Activated T-helper 9 cell treated with anti-CD3 and anti-CD28 coated beads, Interleukin-2, amount 50 U/mL, for 16 hours (primary cell): ENCODE data around the gene CHAF1B.

Experiments
- DNase-seq: peaks from one replicate; pipeline ENCODE4 v3.0.0-alpha.2; 2020; ENCODE audit warnings: low read depth

CHAF1B gene

DNA sequence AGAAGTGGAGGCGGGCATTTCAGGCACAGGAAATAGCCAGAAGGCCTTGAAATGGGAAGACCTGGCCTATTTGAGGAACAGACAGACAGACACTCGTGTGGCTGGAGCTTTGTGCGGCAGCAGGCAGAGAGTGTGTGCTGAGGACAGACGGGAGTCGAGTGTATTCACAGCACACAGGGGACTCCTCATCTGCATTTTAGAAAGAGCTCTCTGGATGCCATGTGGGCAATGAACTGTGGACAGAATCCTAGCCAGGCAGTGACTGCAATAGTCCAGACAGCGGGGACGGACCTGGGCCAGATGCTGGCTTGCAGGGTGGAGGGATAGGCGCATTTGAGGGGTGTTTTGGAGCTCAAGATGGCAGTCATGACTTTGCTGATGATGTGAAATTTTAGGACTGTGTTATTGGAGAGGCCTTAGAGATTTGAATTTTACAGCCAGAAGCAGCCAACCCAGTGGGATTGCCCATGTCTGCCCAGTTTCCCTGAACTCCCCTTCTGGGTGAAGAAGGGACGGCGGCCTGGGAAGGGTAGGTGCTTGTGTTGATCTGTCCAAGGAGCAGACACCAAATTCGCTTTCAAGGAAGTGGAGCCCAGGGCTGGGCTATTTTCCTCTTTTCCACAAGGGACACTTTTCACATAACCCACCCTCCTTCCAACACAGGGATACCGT is 43.7 kb downstream of the CHAF1B start:
- no peak for DNase-seq

DNA sequence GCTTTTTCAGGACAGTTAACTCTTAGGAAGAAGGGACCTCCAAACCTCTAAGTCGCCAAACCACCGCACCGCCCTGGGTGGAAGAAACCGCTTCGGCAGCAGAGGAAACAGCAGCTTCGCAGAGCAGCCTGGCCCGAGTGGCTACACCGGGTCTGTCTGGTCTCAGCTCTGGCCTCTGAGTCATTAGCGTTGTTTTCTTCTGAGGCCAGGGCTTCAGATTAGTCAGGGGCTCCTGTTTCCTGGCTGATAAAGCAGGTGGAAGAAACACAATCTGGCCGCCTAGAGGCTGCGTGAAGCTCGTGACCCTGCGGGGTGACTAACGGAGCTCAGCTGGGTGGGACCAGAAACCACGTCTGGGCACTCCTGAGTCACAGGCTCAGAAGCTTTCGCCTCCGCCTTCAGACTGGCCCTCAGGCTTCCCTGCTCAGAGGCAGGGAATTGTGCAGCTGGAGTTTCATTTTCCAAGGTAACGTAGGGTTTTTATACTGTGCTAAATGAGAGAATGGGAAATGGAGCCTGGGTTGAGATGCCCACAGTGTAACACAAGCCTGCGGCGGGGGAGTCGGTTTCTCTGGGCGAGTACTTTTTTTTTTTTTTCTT is 44.9 kb downstream of the CHAF1B start:
- peak; percentile 51 for DNase-seq

DNA sequence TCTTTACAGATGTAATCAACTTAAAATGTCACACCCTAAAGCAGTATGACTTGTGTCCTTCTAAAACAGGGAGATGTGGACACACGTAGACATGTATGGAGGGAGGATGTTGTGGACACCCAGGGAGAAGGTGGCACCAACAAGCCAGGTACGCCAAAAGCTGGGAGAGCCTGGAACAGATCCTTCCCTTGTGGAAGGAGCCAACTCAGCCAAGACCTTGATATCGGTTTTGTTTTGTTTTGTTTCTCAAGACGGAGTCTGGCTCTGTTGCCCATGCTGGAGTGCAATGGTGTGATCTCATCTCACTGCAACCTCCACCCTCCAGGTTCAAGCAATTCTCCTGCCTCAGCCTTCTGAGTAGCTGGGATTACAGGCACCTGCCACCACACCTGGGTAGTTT is 45.6 kb downstream of the CHAF1B start:
- DNase-seq: no peak

DNA sequence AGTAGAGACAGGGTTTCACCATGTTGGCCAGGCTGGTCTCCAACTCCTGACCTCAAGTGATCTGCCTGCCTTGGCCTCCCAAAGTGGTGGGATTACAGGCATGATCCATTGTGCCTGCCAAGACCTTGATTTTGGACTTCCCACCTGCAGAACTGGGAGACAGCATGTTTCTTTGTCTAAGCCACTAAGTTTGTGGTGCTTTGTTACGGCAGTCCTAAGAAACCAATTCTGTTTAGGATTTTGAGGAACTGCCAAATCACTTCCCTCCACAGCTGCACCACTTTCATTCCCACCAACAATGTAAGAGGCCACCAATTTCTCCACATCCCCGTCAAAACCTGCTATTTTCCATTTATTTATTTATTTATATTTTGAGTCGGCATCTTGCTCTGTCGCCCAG is 46.1 kb downstream of the CHAF1B start:
- DNase-seq: no peak

DNA sequence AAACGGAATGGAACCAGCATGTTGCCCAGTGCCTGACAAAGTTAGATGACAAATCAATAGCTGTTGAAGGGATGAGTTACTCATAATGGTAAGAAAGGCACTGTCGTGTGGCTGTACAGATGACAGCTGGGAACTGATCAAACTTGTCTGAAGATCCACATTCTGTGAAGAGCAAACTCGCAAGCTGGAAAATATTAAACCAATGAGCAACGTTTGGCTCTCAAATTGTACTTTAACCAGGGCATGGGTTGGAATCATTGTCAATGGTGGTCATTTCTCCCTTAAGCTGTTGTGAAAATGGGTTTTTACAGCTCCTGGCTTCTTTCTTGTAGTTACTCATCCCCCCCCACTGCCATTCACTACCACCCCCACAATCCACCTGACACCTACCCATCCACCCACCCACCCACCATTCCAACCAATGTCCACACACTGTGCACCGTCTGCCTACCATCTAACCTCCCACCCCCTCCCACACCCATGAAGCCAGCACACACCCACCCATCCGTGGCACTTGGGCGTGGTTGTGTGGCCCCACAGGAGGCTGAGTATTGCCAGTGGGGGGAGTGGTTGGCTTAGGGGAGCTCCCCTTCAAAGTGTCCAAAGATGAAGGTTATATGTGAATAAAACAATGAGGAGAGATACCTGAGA is 48.0 kb downstream of the CHAF1B start:
- DNase-seq: no peak

DNA sequence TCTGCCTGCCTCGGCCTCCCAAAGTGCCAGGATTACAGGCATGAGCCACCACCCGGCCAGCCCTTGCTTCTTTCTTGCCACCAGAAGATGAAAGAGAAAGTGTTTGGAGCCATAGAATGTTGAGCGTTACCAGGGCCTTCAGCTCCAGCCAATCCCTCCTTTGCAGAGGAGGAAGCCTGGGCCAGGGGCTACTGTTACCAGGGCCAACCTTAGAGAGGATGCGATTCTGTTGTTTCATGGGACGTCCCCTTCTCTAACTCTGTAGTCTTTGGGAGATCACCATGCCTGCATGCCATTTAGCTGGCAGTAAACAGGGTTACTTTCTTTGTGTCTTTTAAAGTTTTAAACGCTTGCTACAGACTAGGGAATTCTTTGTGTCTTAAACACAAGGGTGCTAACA is 49.0 kb downstream of the CHAF1B start:
- DNase-seq: no peak

DNA sequence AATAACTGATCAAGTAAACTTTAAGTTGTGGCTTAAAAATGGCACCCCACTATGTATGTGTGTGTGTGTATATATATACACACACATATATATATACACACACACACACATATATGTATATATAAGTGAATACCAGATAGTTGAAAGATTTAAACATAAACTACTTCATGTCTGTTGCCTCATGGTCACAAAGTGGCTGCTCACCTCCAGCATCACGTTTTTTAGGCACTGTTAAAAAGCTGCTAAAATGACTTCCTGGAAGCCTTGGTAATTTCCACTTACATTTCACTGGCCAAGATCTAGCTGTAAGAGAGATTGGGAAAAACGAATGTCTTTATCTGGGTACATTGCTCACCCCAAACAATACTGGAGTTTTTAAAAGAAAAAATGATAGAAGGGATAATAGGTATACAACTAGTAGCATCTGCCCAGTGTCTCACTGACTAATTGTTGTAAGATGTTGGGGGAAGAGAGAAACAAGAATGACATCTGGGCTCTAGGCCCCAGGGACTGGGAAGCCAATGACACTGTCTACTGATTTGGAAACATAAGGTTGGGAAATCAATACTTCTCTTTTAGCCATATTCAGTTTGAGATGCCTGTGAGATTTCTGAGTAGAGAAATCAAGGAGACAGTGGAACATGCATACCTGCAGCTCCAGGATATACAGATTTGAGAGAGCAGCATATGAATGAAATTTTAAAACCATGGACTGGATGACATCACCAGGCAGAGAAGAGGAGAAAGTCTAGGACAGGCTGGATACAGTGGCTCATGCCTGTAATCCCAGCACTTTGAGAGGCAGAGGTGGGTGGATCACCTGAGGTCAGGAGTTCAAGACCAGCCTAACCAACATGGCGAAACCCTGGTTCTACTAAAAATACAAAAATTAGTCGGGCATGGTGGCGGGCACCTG is 51.9 kb downstream of the CHAF1B start:
- DNase-seq: no peak

DNA sequence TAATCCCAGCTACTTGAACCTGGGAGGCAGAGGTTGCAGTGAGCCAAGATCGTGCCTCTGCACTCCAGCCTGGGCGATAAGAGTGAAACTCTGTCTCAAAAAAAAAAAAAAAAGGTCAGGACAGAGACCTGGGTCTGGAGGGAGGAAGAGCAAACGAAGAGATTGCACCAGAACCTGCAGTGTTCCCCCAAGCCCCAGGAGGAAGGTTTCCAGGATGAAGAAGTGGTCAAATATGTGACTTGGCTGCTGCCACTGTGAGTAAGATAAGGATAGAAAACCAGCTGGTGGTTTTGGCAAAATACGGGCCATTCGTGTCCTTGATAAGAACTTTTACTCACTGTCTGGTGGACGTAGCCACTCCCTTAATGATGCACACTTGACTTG is 52.5 kb downstream of the CHAF1B start:
- no peak for DNase-seq

DNA sequence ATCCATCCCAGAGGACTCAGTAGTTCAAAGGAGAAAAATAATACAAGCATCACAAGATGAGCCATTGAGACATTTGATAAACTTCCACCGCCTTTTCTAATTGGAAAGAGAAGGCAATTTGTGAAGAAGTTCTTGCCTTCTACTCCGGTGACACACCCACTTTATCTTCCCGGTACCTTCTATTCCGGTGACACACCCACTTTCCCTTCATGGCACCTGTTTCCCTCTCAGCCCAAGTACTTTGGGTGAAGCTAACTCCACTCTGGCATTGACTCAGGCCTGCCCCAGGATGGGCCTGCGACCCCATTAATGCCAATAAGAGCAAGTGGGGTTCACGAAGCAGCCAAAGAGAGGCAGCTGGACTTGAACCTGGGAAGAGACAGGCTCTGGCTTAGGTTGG is 56.5 kb downstream of the CHAF1B start:
- no peak for DNase-seq

DNA sequence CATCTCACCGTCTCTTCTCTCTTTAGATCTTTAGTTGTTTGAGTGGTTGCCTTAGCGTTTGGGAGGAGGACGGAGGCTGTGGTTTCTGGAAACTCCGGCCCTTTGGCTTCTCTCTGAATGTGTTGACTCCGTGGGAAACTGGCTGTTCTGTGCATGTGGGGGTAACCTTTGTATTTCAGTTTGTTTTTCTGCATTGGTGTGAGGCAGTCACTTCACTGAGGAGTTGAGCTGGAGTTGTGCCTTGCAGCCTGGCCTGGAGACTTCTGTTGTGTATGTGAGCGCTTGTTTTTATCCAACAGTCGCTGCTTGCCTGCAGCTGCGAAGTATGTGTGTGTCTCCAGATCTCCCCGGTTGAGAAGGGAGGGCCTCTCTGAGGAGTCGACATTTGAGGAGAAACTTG is 61.1 kb downstream of the CHAF1B start:
- no peak for DNase-seq

DNA sequence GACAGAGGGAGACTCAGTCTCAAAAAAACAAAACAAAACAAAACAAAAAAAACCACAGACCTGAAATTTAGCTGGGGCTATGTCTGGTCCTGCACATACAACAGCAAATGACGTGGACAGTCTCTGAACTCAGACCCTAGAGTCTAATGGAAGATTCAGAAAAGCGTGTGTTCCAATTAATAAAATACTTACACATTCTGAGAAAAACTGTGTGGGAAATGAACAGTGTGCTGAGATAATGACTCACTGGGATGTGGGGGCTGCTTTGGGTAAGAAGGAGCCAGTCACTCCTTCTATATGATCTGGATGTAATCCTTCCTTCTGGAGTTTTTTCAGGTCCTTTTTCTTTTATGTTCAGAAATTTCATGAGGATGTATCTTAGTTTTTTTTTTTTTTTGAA is 65.3 kb downstream of the CHAF1B start:
- DNase-seq: no peak

DNA sequence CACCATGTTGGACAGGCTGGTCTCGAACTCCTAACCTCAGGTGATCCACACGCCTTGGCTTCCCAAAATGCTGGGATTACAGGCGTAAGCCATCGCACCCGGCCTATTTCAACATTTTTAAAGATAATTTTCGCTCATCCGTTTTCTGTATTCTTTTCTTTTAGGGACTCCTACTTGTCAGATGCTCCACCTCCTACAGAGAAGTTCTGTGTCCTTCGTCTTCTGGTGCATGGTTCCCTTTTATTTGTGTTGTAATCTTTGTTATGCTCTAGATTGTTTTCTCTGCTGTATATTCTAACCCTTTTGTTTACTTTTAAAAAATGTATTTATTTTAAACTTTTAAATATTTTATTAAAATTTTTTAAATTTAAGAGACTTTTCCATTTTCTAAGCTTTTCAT is 66.3 kb downstream of the CHAF1B start:
- DNase-seq: no peak

DNA sequence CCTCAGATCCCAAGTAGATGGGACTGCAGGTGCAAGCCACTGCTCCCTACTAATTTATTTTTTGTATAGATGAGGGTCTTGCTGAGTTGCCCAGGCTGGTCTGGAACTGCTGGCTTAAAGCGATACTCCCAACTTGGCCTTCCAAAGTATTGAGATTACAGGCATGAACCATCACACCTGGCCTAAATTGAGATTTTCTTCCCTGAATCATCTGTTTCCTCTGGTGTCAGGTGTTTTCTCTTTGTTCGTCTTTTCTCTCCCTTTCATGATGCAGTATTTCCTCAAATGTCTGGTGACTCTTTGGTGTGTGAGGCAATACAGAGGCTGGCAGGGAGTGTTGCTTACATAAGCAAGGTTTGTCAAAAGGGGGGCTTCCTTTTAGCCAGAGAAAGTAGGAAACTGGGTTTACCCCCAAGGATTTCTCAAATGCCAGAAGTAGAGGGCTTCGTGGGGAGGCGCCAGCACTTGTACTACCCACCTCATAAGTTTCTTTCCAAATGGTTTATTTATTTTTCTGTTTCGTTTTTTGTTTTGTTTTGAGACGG is 67.2 kb downstream of the CHAF1B start:
- no peak for DNase-seq

DNA sequence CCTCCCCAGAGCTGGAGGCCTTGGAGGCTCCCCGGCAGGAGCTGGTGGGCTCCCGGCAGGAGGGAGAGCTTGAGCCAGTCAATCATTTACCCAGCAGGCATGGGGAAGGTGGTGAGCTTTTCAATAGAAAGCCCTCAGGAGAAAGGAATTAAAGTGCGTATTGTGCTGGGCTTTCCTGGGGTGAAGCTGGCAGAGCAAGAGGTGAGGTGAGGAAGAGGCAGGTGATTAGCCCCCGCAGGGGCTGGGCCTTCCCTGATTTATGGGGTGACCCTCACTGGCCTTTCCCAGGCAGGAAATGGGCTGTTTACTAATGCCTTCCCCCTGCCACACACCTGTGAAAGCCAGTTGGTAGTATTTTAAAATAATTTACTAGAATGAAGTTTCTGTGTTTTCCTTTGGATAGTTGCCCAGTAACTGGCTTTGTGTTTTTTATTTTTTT is 68.9 kb downstream of the CHAF1B start:
- no peak for DNase-seq

DNA sequence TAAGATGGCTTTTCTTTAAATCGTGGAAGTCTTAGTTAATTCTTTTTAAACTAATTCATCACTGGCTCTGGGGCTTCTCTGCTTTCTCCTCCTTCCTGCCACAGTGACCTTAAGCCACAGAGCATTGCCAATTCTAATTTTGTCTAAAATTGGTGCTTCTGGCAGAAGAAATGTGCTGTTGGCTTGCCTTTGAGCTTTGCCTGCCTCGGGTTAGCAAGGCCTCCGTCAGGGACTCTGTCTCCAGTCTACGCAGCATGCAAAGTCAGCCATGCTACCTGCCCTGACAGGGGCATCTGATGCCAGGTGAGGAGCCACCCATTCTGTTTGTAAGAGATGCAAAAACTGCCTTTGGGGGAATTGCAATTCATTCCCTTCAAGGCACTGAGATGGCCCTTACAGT is 69.5 kb downstream of the CHAF1B start:
- no peak for DNase-seq

DNA sequence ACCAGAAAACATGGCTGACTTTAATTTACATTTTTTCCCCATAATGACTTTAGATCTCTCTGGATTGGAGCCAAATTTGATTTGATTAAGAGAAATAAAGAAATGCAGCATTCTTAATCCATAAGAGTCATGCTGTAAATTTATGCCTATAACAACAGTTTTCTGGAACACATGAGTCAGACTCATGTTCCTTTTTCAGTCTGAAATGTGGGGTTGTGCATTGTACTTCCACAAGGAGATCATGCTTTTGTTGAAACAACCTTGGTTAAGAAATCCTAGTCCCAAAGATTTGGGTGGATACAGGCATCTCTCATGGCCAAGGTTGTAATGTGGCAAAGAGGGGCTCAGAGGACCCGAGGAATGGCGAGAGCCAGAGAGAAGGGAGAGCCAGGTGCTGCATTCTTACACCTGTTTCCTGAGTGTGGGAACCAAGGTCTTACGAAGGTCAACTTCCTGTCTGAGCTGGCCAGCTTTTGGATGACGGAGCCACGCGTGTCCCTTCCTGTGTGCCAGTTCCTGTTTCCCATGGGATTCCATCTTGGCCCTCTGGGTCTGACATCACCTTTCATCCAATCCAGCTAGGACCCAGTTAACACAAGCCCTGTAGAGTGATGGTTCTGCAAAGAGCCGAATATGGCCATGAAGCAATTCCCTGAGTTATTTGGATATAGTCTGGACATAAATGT is 71.7 kb downstream of the CHAF1B start:
- DNase-seq: no peak

DNA sequence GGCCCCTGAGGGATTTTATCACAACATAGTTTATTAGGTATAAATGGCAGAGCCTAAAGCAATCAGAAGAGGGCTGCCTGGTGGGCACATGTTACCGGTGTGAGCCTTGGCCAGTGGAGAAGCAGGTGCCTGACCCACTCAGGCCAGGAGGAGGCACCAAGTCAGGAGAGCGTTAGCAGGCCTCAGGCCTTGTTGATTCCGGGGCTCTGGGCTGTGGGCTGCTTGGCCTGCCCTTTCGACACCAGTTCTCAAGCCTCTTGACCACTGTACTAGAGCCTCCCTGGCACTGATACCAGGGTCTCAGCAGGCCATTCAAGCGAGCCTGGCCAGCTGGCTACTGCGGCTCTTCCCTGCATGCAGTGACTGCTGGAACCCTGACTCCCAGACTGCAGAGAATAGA is 73.9 kb downstream of the CHAF1B start:
- DNase-seq: no peak

DNA sequence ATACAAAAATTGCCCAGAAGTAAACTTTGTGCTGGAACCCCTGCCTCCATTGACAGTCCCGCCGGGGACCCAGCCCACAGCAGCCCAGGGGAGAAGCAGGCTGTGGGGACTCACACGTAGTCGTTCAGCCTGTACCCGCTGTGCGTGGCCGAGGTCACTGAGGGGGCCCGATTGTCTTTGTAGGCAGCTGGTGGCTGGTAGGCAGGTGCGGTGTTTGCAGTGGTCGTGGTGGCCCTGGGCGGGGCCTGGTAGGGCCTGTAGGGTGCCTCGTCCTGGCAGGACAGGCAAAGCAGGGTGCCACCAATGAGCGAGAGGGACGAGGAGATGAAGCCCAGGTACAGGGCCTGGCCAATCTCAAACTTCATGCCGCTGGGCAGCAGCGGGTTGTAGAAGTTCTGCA is 75.7 kb downstream of the CHAF1B start:
- no peak for DNase-seq

DNA sequence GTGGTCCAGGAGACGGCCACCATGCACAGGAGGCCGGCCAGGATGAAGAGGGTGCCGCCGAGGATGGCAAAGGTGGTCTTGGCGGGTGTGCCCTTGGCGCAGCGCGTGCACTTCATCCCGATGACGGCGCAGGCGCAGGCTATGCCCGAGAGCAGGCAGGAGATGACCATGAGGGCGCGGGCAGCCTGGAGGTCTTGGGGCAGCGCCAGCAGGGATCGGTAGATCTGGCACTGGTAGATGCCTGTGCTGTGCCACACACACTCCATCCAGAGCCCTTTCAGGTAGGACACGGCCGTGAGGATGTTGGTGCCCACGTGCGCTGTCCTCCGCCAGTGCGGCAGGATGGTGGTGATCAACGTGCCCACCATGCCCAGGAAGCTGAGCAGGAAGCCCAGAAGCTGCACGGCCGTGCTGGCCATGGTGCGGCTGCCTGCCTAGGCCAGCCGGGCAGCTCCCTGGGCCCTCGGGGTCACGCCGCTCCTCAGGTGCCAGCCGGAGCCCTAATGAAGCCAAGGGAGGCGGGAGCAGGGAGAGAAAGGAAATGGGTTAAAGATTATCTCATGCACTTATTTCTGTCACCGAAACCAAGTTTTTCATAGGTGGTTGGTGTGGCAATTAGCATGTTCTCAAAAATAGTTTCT is 76.2 kb downstream of the CHAF1B start:
- no peak for DNase-seq

DNA sequence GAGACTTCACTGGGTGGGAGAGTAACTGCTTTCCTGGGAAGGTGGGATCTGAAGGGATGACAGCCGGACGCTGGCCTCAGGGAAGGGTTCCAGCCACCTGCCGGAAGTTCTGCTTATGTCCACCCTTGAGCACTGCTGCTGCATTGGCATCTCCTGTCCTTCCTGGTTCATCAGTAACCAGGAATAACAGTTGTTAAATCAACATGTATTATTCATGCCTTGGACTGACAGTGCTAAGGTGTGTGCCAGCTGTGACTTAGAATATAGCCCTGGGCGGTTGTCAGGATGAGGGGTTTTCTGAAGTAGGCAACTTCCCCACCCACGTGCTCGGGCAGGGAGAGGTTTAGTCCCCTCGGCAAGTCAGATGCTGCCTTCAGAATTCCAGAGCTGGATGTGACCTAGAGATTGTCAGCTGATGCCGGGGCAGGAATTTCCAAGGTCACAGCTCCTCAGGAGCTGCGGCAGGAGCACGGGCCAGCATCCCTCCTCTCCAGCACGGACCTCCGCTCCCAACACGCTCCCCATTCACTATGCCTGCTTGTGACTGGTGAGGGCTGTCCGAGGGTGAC is 76.8 kb downstream of the CHAF1B start:
- no peak for DNase-seq

DNA sequence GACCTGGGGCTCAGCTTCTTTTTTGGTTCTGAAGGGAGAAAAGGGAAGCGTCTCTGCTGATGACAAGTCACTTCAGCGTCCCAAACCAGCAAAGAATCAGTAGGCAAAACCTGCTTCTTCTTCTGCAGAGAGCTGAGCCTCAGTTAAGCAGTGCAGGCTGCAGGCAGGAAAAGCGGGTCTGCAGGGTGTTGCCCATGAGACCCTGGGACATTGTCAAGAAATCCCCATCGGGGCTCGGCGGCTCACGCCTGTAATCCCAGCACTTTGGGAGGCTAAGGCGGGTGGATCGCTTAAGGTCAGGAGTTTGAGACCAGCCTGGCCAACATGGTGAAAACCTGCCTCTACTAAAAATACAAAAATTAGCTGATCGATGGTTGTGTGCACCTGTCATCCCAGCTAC is 78.0 kb downstream of the CHAF1B start:
- DNase-seq: no peak
